ENCODE data around the gene IGF1R.

IGF1R gene

GRCh38 chr15:98853617-98854420 is 205.5 kb downstream of the IGF1R start:
- Histone ChIP-seq H3K4me3 (replicated peaks; ENCODE audit: insufficient read depth, low read length) (peak overlapping the region; percentile 10; the same call in 1 of the 2 replicates), H3K27me3 (ENCODE audit: insufficient read depth, poor library complexity, severe bottlenecking) (no peaks in the 10 kb centered on the region), H3K27ac (replicated peaks) (peak overlapping the region; percentile 80)
- no peak for TF ChIP-seq REST (IDR thresholded peaks at IDR 0.05; ENCODE audit: insufficient replicate concordance, low read depth)
- TF ChIP-seq CTCF (IDR thresholded peaks at IDR 0.05; ENCODE audit: insufficient read depth, low read length): no peak
- TF ChIP-seq SPI1 (IDR thresholded peaks at IDR 0.05; ENCODE audit: borderline replicate concordance, low read depth): no peak
- TF ChIP-seq POLR2AphosphoS5 (IDR thresholded peaks at IDR 0.05; ENCODE audit: low read depth): no peak; the same call in 1 of the 2 replicates
- no peak for TF ChIP-seq GABPA (IDR thresholded peaks at IDR 0.05; ENCODE audit: low read depth)
- peak in 1 of 2 experiments; percentile 25 for DNase-seq (ENCODE audit: low read depth in 1 of 2, low spot score in 1 of 2)

GRCh38 chr15:98854496-98854895 is 206.2 kb downstream of the IGF1R start:
- H3K27ac ChIP-seq (replicated peaks): peak overlapping the region; percentile 80
- no peak for DNase-seq (ENCODE audit: low read depth in 1 of 2, low spot score in 1 of 2)
- H3K4me3 ChIP-seq (replicated peaks; ENCODE audit: insufficient read depth, low read length): no peak overlapping the region
- no peaks in the 10 kb centered on the region for H3K27me3 ChIP-seq (ENCODE audit: insufficient read depth, poor library complexity, severe bottlenecking)
- no peak for TF ChIP-seq CTCF (IDR thresholded peaks at IDR 0.05; ENCODE audit: insufficient read depth, low read length)
- no peak for TF ChIP-seq POLR2AphosphoS5 (IDR thresholded peaks at IDR 0.05; ENCODE audit: low read depth)

- DNase-seq (ENCODE audit: low read depth in 1 of 2, low spot score in 1 of 2): no peak
- TF ChIP-seq GABPA (IDR thresholded peaks at IDR 0.05; ENCODE audit: low read depth) (no peak), CTCF (IDR thresholded peaks at IDR 0.05; ENCODE audit: insufficient read depth, low read length) (no peak), SPI1 (IDR thresholded peaks at IDR 0.05; ENCODE audit: borderline replicate concordance, low read depth) (no peak)
- Histone ChIP-seq H3K27ac (replicated peaks) (no peak overlapping the region; the same call in 1 of the 2 replicates), H3K27me3 (ENCODE audit: insufficient read depth, poor library complexity, severe bottlenecking) (no peaks in the 10 kb centered on the region), H3K4me3 (replicated peaks; ENCODE audit: insufficient read depth, low read length) (no peak overlapping the region)
Observed at GRCh38 chr15:98855067-98855814, 206.9 kb downstream of the IGF1R start.

GRCh38 chr15:98855815-98856531 is 207.6 kb downstream of the IGF1R start:
- no peak for DNase-seq (ENCODE audit: low read depth in 1 of 2, low spot score in 1 of 2)
- Histone ChIP-seq H3K27me3 (ENCODE audit: insufficient read depth, poor library complexity, severe bottlenecking) (no peaks in the 10 kb centered on the region), H3K27ac (replicated peaks) (no peak overlapping the region; the same call in 1 of the 2 replicates), H3K4me3 (replicated peaks; ENCODE audit: insufficient read depth, low read length) (no peak overlapping the region)
- TF ChIP-seq GABPA (IDR thresholded peaks at IDR 0.05; ENCODE audit: low read depth) (no peak), REST (IDR thresholded peaks at IDR 0.05; ENCODE audit: insufficient replicate concordance, low read depth) (no peak), POLR2AphosphoS5 (IDR thresholded peaks at IDR 0.05; ENCODE audit: low read depth) (no peak), SPI1 (IDR thresholded peaks at IDR 0.05; ENCODE audit: borderline replicate concordance, low read depth) (no peak), CTCF (IDR thresholded peaks at IDR 0.05; ENCODE audit: insufficient read depth, low read length) (no peak)
